HepG2 (cell line): Measurements from ENCODE around the gene NOTCH2. TPM values are rescaled to one million over a fixed set of nuclear protein-coding genes. Genes with fewer than 3 reads are reported as not detected.

Experiments
- ATAC-seq: fragments of 200-7000 bp; cut with Tn5 transposase; 3 replicates; pipeline ENCODE4 v1.9.1; 2020; ENCODE audit warnings: mild to moderate bottlenecking, moderate library complexity
- BruUV-seq: library from RNA; stranded (reverse); fragments of 400-500 nt; replicated peaks from 2 replicates; lab custom pipeline; 2021; lab: Mats Ljungman, UMichigan
- CTCF ChIA-PET: fragments of 300-600 bp; formaldehyde crosslinking; extraction: SDS; loops from one replicate; lab custom pipeline; 2021; ENCODE audit warnings: low total read pairs, inconsistent platforms, low intra/inter-chr PET ratio; lab: Yijun Ruan, JAX
- POLR2A ChIA-PET: fragments of 350-600 bp; sonication (Branson Sonifier 250); formaldehyde crosslinking; loops from one replicate; lab custom pipeline; 2020; ENCODE audit warnings: antibody characterized with exemption, inconsistent platforms; lab: Yijun Ruan, JAX
- DNase-seq: peaks from one replicate; pipeline ENCODE4 v3.0.0-alpha.2; 2015; ENCODE audit warnings: low spot score
- FAIRE-seq: peaks from 3 replicates; lab custom pipeline; 2011; peaks lifted over from hg19 to GRCh38; lab: Jason Lieb, UNC
- H2AFZ ChIP-seq: one replicate; pipeline ENCODE4 v1.6.1; 2011; ENCODE audit warnings: low read length, inconsistent platforms
- H3K27ac ChIP-seq: fragments of 300-600 bp; 3 replicates; pipeline ENCODE4 v1.8.0; 2011; ENCODE audit warnings: mixed run types, mild to moderate bottlenecking, mixed read lengths, low read length, inconsistent platforms; ENCODE audit not compliant: insufficient read depth; ENCODE audit errors: extremely low read length
- H3K27me3 ChIP-seq, 2 experiments: fragments of 200-600 bp in 1 of 2; 2 replicates in 1 of 2; 3 replicates in 1 of 2; pipeline versions ENCODE4 v1.6.0 to v1.8.0; 2011; ENCODE audit warnings: low read length in 2 of 2, mild to moderate bottlenecking in 2 of 2, moderate library complexity in 2 of 2, inconsistent platforms in 1 of 2; ENCODE audit not compliant: insufficient read depth in 2 of 2, control insufficient read depth in 1 of 2
- H3K36me3 ChIP-seq, 2 experiments: fragments of 200-600 bp in 1 of 2; replicated peaks in 1 of 2; 2 replicates in 1 of 2; 3 replicates in 1 of 2; pipeline versions ENCODE4 v1.5.1 to v1.8.0; 2011; ENCODE audit warnings: low read length in 2 of 2, inconsistent platforms in 1 of 2; ENCODE audit not compliant: insufficient read depth in 2 of 2, control insufficient read depth in 1 of 2
- H3K4me1 ChIP-seq: 2 replicates; pipeline ENCODE4 v1.5.1; 2012; ENCODE audit warnings: low read length, inconsistent platforms; ENCODE audit not compliant: insufficient read depth
- H3K4me2 ChIP-seq: 2 replicates; pipeline ENCODE4 v1.6.0; 2011; ENCODE audit warnings: low read depth, low read length, inconsistent platforms
- H3K4me3 ChIP-seq, 3 experiments: fragments of 200-600 bp in 1 of 3; sonication (generic), shearing (Covaris generic) in 1 of 3; replicated peaks in 1 of 3; 2 replicates each; pipeline ENCODE4 v1.5.1; 2011 to 2016; ENCODE audit warnings: low read length in 3 of 3, inconsistent platforms in 2 of 3, low read depth in 2 of 3, mild to moderate bottlenecking in 2 of 3, control low read depth in 1 of 3, mixed read lengths in 1 of 3; ENCODE audit not compliant: insufficient read depth in 1 of 3
- H3K79me2 ChIP-seq: one replicate; pipeline ENCODE4 v1.6.1; 2011; ENCODE audit warnings: low read length, inconsistent platforms; ENCODE audit not compliant: insufficient read depth
- H3K9ac ChIP-seq: 2 replicates; pipeline ENCODE4 v1.6.0; 2011; ENCODE audit warnings: mild to moderate bottlenecking, low read depth, low read length, inconsistent platforms; ENCODE audit not compliant: insufficient read depth
- H3K9me3 ChIP-seq: 2 replicates; pipeline ENCODE4 v1.5.1; 2012; ENCODE audit warnings: mild to moderate bottlenecking, low read length
- H4K20me1 ChIP-seq: 2 replicates; pipeline ENCODE4 v1.6.0; 2011; ENCODE audit warnings: inconsistent platforms, mild to moderate bottlenecking, low read length, moderate library complexity; ENCODE audit not compliant: insufficient read depth
- AHR ChIP-seq: IDR thresholded peaks from 2 replicates; pipeline ENCODE4 v1.6.1; 2018; ENCODE audit warnings: missing genetic modification reagents, missing compliant biosample characterization
- NR2F2 ChIP-seq: IDR thresholded peaks from 2 replicates; pipeline ENCODE4 v1.6.1; 2012; ENCODE audit warnings: low read depth, inconsistent platforms, borderline replicate concordance
- POLR2AphosphoS5 ChIP-seq: IDR thresholded peaks from 2 replicates; pipeline ENCODE4 v1.6.1; 2012; ENCODE audit warnings: low read depth, low read length
- TOPORS ChIP-seq: sonication (generic); formaldehyde crosslinking; IDR thresholded peaks from 2 replicates; pipeline ENCODE4 v1.8.0; 2023; ENCODE audit warnings: mild to moderate bottlenecking, missing genetic modification reagents
- ZBTB7B ChIP-seq: sonication (generic); formaldehyde crosslinking; IDR thresholded peaks from 2 replicates; pipeline ENCODE4 v1.4.0; 2020; ENCODE audit warnings: missing genetic modification reagents
- ZC3H4 ChIP-seq: sonication (generic); formaldehyde crosslinking; IDR thresholded peaks from 2 replicates; pipeline ENCODE4 v1.4.0; 2020; ENCODE audit warnings: missing genetic modification reagents, borderline replicate concordance
- ZNF138 ChIP-seq: sonication (generic); formaldehyde crosslinking; IDR thresholded peaks from 2 replicates; pipeline ENCODE4 v1.5.0; 2020; ENCODE audit warnings: mild to moderate bottlenecking, low read depth, missing genetic modification reagents
- WGBS: methylation state at CpG from one replicate; pipeline ENCODE4 v1.1.6; 2017; ENCODE audit warnings: low lambda C conversion rate; 5-methylcytosine and 5-hydroxymethylcytosine counted together
- in situ Hi-C: cut with HindIII; loops from 2 replicates; pipeline ENCODE4 v1.10.0; 2017; ENCODE audit warnings: low pct_unique_long_range_greater_than_20kb; ENCODE audit not compliant: extremely low pct_ligation_motif_present
- intact Hi-C: fragments of 100-400 bp; cut with micrococcal nuclease; formaldehyde crosslinking; loops from one replicate; pipeline ENCODE4 v1.10.0; 2022; ENCODE audit not compliant: unreplicated experiment
- polyA plus RNA-seq, 8 experiments: library from polyadenylated mRNA; depleted of rRNA in 3 of 8; stranded (reverse) in 7 of 8; unstranded in 1 of 8; fragments of >200 nt; fragmentation: Illumina TruSeq in 4 of 8; extraction: Trizol in 4 of 8; gene quantifications; 2 replicates each; pipeline versions ENCODE4 v1.2.1 to v1.2.3, GENCODE V29; 2011 to 2016; ENCODE audit warnings: low read depth in 4 of 8, missing spikeins in 1 of 8, mixed read lengths in 1 of 8; ENCODE audit not compliant: insufficient read depth in 1 of 8
- total RNA-seq, 5 experiments: library from RNA; depleted of rRNA; stranded (reverse); fragments of >200 nt; fragmentation: Illumina TruSeq; extraction: Trizol; gene quantifications; 2 replicates each; pipeline ENCODE4 v1.2.3, GENCODE V29; 2016; ENCODE audit warnings: low read depth in 1 of 5
- TF ChIP-seq, protein P1 (sequence below): sonication (generic); formaldehyde crosslinking; IDR thresholded peaks from 2 replicates; pipeline ENCODE4 v1.4.0; 2020; ENCODE audit warnings: mild to moderate bottlenecking, missing genetic modification reagents
- TF ChIP-seq, protein P2 (sequence below): sonication (generic); formaldehyde crosslinking; conservative IDR thresholded peaks from 2 replicates; pipeline ENCODE4 v1.5.0; 2020; ENCODE audit warnings: missing genetic modification reagents

The NOTCH2 gene
- total and polyA plus RNA-seq, 2 of the 13 experiments (the other 11 are each of a cell fraction or from before 2014, with no cell fraction given), result 4.0 to 11.4 TPM

DNA sequence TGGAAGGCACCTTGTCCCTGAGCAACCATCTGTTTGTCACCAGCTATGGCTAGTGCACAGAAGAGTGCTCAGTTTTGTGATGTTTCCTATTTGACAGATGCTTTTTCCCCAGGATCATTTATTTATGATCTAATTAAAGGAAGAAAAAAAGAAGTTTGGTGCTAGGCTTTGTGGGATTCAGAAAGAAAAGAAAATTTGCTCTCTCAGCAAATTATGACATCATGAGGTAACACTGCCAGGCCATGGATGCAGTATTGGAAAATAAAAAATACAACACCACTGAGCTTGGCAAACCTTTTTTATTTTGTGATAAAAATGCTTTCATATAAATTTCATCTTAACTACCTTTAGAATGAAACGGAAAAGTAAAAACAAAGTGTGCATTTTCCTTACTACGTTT is 157.7 kb downstream of the NOTCH2 start (continued):
- TF ChIP-seq, protein P1, sequence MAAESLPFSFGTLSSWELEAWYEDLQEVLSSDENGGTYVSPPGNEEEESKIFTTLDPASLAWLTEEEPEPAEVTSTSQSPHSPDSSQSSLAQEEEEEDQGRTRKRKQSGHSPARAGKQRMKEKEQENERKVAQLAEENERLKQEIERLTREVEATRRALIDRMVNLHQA (CRISPR knock-in tag), result no peak
- TF ChIP-seq, protein P2, sequence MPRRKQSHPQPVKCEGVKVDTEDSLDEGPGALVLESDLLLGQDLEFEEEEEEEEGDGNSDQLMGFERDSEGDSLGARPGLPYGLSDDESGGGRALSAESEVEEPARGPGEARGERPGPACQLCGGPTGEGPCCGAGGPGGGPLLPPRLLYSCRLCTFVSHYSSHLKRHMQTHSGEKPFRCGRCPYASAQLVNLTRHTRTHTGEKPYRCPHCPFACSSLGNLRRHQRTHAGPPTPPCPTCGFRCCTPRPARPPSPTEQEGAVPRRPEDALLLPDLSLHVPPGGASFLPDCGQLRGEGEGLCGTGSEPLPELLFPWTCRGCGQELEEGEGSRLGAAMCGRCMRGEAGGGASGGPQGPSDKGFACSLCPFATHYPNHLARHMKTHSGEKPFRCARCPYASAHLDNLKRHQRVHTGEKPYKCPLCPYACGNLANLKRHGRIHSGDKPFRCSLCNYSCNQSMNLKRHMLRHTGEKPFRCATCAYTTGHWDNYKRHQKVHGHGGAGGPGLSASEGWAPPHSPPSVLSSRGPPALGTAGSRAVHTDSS (CRISPR knock-in tag), result no peak
- TF ChIP-seq ZBTB7B (CRISPR knock-in tag) (no peak), NR2F2 (no peak)
- TF ChIP-seq, all 625 proteins: peak for 3

DNA sequence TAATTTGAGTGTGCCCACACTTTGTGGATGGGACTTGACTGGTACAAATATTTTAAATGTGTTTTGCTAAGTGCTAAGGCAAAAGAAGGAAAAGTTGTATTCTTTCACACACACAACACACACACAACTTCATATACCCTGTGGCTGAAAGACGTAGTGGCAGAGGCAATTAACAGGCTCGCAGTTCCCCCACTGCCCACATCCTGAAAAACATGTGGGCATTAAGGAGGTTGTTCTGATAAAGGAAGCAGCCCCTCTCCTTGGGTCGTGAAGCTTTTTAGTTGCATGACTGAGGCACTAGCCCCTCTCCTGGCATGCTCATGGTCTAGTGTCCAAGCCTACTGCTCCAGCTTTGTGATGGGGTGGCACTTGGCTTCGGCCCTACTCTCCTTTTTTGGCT is 158.8 kb downstream of the NOTCH2 start:
- Histone ChIP-seq H3K36me3 (peaks cover 3 to 6% of the 10 kb centered on the region in 2 experiments; a peak in 3 of 5 replicates), H3K27me3 (no peaks in the 10 kb centered on the region), H3K9me3 (no peaks in the 10 kb centered on the region), H3K4me3 (no peak overlapping the region), H2AFZ (no peak overlapping the region), H4K20me1 (no peaks in the 10 kb centered on the region), H3K4me2 (no peak overlapping the region), H3K9ac (no peak overlapping the region), H3K27ac (no peak overlapping the region), H3K79me2 (no peaks in the 10 kb centered on the region), H3K4me1 (peaks cover 10% of the 10 kb centered on the region; the same call in 1 of the 2 replicates)
- ChIA-PET POLR2A (no interaction called here), CTCF (no interaction called here)
- 84% methylated on average over 4 of the region's 4 CpGs for WGBS
- in situ Hi-C loops, result no loop called here
- ATAC-seq (no peak), DNase-seq (no peak), FAIRE-seq (no peak)
- no TSS peak for BruUV-seq
- intact Hi-C loops, result no loop called here
- TF ChIP-seq ZNF138 (no peak), ZC3H4 (no peak), POLR2AphosphoS5 (no peak), AHR (CRISPR knock-in tag) (no peak), TOPORS (CRISPR knock-in tag) (no peak)
